ENCODE results near the gene CTNND2. TPM values are rescaled to one million over a fixed set of nuclear protein-coding genes. Genes with fewer than 3 reads are reported as not detected.

Gene CTNND2
- total RNA-seq, 1 donor from 2014 or later, result not detected

DNA sequence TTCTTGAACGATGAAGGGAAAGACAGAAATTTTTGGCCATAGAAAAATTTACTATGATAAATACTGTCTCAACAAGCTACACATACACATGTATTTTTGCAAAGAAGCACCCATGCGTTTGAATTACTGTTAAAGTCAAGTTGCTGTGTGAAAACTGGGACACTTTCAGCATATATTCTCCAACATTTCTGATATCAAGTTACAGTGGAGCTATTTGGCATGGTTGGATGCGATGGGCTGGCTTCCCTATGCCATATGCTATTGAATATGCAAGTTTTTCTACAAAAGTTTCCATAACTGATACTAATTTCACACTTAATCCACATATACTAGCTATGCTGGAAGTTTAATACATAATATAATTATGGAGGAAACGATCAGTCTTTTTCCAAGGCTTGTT is 381.4 kb downstream of the CTNND2 start:
- DNase-seq (ENCODE audit: low read depth), result no peak

DNA sequence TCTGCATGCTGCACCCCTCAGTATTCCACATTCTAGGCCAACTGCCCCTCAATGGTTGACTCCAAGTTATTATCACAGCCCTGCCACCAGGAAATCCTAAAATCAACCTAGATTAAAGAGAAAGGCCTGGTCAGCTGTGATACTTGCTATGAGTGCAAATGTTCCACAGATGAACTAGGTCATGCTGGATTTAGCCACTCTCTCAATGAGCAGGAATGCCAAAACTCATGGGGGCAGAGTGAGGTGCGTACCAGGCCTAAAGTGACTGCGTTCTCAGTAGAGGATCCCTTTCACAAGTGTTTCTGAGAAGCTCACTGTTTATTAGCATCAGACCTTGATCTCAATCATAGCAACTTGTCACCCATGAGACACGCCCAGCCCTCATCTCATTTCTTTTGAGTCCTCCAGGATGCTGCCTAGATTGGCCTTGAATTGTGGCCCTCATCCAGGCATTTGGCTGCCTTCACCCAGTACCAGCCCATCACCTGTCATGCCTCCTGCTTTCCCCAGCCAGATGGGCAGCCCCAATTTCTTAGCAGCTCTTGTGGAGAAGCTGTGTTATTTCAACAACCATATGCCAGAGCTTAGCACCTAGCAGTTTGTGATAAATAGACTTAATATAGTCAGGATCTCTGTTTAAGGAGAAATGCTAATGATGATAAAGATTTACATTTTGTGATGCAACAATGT is 383.9 kb downstream of the CTNND2 start:
- no peak for DNase-seq (ENCODE audit: low read depth)

DNA sequence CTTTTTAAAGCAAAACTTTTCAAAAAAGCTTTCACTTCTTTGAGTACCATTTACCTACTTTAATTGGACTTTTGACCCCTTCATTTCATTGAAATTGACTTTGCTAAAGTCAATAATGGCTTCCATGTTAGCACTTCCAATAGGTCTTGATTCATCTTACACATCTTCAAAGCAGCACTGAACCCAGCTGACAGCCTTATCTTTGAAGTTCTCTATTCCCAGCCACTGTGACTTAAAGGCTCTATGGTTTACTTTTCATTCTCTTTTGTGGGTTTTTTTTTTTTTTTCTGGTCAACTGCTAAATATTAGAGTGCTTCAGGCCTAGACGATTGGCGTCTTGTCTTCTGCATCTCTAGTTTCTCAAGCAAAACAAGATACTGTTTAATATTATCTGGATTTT is 385.0 kb downstream of the CTNND2 start:
- no peak for DNase-seq (ENCODE audit: low read depth)

- no peak for DNase-seq (ENCODE audit: low read depth)
Observed at GRCh38 chr5:11518676-11519075, 385.6 kb downstream of the CTNND2 start.

GRCh38 chr5:11514705-11515432 is 389.4 kb downstream of the CTNND2 start:
- DNase-seq (ENCODE audit: low read depth), result no peak

GRCh38 chr5:11511878-11512277 is 392.4 kb downstream of the CTNND2 start:
- no peak for DNase-seq (ENCODE audit: low read depth)

DNA sequence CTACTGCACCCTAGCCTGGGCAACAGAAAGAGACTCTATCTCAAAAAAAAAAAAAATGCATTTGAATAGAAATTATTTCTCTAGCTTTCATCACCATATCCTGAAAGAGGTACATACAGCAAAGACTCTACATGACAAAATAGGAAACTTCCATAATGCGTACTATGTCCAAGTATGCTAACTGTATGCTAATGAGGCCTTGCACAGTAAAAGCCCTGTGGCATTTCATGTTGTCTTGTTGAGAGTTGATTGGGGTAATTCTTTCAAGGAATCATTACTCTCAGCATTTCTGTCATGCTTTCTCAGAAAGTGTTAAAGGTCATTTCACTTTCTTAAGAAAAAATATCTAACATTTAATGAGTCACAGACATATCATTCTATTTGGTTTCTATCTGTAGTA is 393.4 kb downstream of the CTNND2 start:
- DNase-seq (ENCODE audit: low read depth), result no peak

DNA sequence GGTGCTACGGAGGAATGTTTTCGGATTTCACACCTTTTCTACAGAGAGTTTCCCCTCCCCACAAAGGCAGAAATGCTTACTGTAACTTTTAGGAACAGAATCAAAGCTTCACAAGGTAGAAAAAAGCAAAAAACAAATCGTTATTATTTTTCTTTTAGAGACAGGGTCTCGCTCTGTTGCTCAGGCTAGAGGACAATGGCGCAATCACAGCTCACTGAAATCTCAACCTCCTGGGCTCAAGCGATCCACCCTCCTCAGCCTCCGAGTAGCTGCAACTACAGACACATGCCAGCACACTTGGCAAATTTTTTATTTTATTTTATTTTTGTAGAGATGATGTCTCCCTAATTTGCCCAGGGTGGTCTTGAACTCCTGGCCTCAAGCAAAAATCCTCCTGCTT is 394.5 kb downstream of the CTNND2 start:
- DNase-seq (ENCODE audit: low read depth), result no peak

DNA sequence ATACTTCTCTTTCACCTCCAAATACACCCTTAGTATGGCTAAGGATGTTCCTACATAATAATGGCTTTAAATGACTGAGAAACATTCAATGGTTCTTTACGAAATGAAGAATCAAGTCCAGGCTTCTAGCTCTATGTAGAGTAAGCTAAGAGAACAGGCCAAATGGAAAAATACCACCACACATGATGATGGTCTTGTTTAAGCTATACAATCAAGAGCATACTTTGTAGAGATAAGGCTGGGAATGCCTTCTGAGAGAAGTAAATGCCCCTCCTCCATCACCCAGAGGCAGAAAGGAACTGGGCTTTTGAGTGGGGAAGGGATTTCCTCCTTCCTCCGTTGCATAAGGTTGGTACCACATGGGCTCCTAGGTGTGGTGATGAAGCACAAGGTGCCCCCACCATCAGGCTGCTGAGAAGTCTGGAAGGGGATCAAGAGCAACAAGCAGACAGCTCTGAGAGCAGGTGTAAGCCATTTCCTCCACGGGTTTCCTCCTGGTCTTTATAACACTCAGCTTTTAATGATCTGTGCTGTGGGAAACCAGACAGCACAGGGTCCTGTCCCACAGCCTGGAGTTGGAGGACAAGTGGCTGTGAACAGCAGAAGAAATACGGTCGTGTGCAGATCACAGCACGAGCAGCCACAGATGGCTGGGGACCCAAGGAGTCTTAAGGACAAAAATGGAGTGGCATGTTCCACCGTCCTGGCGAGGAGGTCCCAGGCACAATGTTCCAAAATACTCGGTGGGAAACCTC is 396.9 kb downstream of the CTNND2 start:
- DNase-seq (ENCODE audit: low read depth), result no peak

- DNase-seq (ENCODE audit: low read depth), result no peak
Observed at GRCh38 chr5:11504886-11505193, 399.4 kb downstream of the CTNND2 start.

DNA sequence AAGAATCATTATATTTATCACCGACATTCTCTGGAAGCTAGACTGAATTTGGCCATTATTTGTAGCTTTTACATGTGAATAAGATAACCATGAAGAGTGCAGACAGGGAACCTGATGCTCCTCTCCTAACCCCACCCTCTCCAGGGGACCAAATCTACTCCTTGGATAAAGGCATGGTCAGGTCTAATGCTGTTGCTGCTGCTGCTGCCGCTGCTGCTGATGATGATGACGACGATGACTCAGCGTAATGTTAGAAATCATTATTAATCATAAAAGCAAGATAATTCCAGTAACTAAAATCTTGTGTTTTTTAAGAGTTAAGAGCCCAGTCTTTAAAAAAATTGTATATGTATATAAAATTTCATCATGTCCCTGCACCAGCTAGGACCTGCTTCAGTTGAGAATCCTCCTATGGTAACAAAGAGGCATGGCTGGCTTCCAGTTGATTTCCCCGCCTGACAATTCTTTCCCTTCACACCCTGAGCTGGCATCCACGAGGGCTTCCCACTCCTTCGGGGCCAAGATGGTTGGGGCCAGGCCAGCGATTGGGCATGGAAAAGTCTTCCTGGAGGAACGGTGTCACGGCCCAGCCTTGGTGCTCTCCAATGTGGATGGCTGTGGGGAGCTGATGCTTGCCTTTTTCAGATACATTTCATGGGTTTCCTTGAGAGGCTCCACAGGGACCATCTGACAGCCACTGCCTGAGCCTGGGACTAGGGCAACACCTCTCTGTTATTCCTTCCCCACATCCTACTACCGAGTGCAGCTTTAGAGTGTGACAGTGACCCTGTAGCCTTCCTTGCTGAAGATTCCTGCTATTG is 400.0 kb downstream of the CTNND2 start:
- no peak for DNase-seq (ENCODE audit: low read depth)

- no peak for DNase-seq (ENCODE audit: low read depth)
Observed at GRCh38 chr5:11502783-11503182, 401.5 kb downstream of the CTNND2 start.

GRCh38 chr5:11497651-11498050 is 406.6 kb downstream of the CTNND2 start:
- DNase-seq (ENCODE audit: low read depth), result no peak

DNA sequence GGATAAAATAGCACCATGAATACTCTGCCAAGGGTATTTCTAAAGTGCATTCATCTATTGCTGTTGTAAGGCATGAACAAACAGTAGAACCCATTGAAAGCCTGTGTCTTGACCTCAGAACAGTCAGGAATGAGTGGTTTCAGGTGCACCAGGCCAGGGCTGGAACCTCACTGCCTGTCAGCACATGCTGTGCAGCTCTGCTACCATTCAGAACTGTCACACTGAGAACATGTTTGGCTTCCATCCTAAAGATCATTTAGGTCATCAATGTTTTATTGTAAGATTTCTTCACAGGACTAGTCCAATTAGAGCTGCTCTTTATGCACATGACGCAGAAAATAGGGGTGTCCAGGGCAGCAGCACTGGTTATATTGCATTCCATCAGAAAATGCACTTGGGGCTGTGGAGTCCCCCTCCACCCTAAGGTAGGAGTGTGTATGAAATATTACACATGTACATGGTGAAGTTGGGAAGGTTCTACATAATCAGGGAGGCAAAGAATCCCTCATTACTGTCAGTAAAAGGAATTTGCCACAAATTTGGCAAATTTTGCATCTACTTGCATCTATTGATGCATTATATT is 408.0 kb downstream of the CTNND2 start:
- no peak for DNase-seq (ENCODE audit: low read depth)

- DNase-seq (ENCODE audit: low read depth), result peak; percentile 6
Observed at GRCh38 chr5:11494340-11494739, 409.9 kb downstream of the CTNND2 start.

DNA sequence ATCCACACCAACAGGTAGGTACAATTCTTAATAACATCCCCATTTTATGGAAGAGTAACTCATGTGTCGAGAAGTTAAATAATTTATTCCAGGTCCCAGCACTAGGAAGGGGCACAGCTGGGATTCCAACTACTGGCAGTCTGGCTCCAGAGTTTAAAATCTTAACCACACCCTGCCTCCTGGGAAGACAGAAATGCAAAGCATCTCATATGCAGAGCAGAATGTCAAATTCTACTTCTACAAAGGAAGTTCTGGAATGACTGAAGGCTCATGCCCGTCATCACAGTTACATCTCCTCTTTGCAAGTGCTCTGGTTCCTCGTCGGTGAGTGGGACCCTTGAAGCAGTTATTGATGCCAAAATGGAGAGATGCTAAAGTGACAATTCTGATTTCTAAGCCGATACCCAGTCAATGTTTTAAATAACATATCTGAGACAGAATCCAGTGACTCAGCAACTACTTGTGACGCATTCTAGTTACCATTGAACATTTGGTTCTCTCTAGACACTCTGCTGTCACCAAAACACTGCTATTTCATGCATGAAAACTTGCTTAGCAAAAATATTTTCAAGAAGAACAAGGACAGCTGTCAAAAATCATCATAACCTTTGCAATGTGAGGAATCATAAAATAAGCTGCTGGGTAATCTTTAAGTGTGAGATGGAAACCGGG is 412.7 kb downstream of the CTNND2 start:
- DNase-seq (ENCODE audit: low read depth), result no peak

- peak; percentile 46 for DNase-seq (ENCODE audit: low read depth)
Observed at GRCh38 chr5:11483630-11484029, 420.6 kb downstream of the CTNND2 start.

GRCh38 chr5:11482011-11482410 is 422.2 kb downstream of the CTNND2 start:
- DNase-seq (ENCODE audit: low read depth), result no peak

DNA sequence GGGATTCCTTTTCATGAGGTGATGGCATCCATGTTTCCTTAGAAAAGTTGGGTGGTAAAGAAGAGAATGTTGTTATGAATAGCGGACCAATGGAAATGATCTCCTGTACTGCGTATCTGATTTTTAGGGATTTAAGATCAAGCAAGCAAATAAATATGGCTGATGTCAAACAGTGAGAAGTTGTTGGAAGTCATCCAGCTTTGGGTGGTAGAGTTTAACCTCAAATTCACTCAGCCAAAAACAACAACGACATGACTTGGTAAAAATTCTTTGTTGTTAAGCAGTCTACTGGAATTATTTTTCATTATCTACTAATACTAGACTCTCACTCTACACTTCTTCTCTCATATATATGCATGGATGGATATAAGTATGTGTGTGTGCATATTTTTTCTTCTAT is 426.5 kb downstream of the CTNND2 start:
- DNase-seq (ENCODE audit: low read depth), result peak; percentile 43

- DNase-seq (ENCODE audit: low read depth), result no peak
Observed at GRCh38 chr5:11476866-11477265, 427.4 kb downstream of the CTNND2 start.
